OCI-LY1 (cell line): Measurements from ENCODE around the gene ARHGAP28.

Experiments
- H2AFZ ChIP-seq: fragments of 200-600 bp; sonication (generic), shearing (Covaris generic); 2 replicates; pipeline ENCODE4 v1.6.0; 2014; ENCODE audit warnings: antibody characterized with exemption, mild to moderate bottlenecking, low read length
- H3F3A ChIP-seq: fragments of 200-600 bp; sonication (generic), shearing (Covaris generic); 2 replicates; pipeline ENCODE4 v1.6.0; 2014; ENCODE audit warnings: mild to moderate bottlenecking, antibody characterized with exemption, low read length, moderate library complexity; ENCODE audit not compliant: insufficient read depth
- H3K27ac ChIP-seq: fragments of 200-600 bp; sonication (generic); 2 replicates; pipeline ENCODE4 v1.5.1; 2014; ENCODE audit warnings: low read length, mixed run types, mild to moderate bottlenecking, low read depth; ENCODE audit not compliant: poor library complexity, severe bottlenecking
- H3K27me3 ChIP-seq: fragments of 200-600 bp; sonication (generic); 2 replicates; pipeline ENCODE4 v1.6.0; 2014; ENCODE audit warnings: antibody characterized with exemption, mild to moderate bottlenecking, low read length, moderate library complexity; ENCODE audit not compliant: insufficient read depth
- H3K36me3 ChIP-seq: fragments of 200-600 bp; sonication (generic); 2 replicates; pipeline ENCODE4 v1.6.1; 2014; ENCODE audit warnings: mild to moderate bottlenecking, antibody characterized with exemption, low read length, moderate library complexity, mixed read lengths; ENCODE audit not compliant: insufficient read depth
- H3K4me1 ChIP-seq: fragments of 200-600 bp; sonication (generic); 2 replicates; pipeline ENCODE4 v1.5.1; 2014; ENCODE audit warnings: mild to moderate bottlenecking, low read length, moderate library complexity; ENCODE audit not compliant: insufficient read depth, severe bottlenecking
- H3K4me2 ChIP-seq: fragments of 200-600 bp; sonication (generic), shearing (Covaris generic); 2 replicates; pipeline ENCODE4 v1.6.1; 2014; ENCODE audit warnings: low read length
- H3K4me3 ChIP-seq: fragments of 200-600 bp; sonication (generic); 2 replicates; pipeline ENCODE4 v1.5.1; 2014; ENCODE audit warnings: low read length, low read depth, mild to moderate bottlenecking, mixed read lengths; ENCODE audit not compliant: poor library complexity, severe bottlenecking
- H3K79me2 ChIP-seq: fragments of 200-600 bp; shearing (Covaris generic); 2 replicates; pipeline ENCODE4 v1.6.1; 2016; ENCODE audit warnings: mixed run types, low read length, mixed read lengths; ENCODE audit not compliant: insufficient read depth
- H3K9ac ChIP-seq: fragments of 200-600 bp; sonication (generic), shearing (Covaris generic); 2 replicates; pipeline ENCODE4 v1.6.1; 2014; ENCODE audit warnings: mild to moderate bottlenecking, low read length, mixed read lengths
- H3K9me2 ChIP-seq: fragments of 200-600 bp; sonication (generic), shearing (Covaris generic); 2 replicates; pipeline ENCODE4 v1.6.1; 2014; ENCODE audit warnings: low read depth, mild to moderate bottlenecking, low read length, mixed read lengths
- H3K9me3 ChIP-seq: fragments of 200-600 bp; shearing (Covaris generic); 2 replicates; pipeline ENCODE4 v1.6.1; 2014; ENCODE audit warnings: low read length, mixed read lengths
- H4K20me1 ChIP-seq: fragments of 200-600 bp; sonication (generic), shearing (Covaris generic); 2 replicates; pipeline ENCODE4 v1.6.0; 2016; ENCODE audit warnings: mild to moderate bottlenecking, low read length; ENCODE audit not compliant: insufficient read depth
- CTCF ChIP-seq: fragments of 200-600 bp; sonication (generic), shearing (Covaris generic); IDR thresholded peaks from 2 replicates; pipeline ENCODE4 v1.5.1; 2017; ENCODE audit warnings: mild to moderate bottlenecking, antibody characterized with exemption, low read length, moderate library complexity, mixed read lengths
- EZH2 ChIP-seq: fragments of 200-600 bp; sonication (generic), shearing (Covaris generic); IDR thresholded peaks from 2 replicates; pipeline ENCODE4 v1.8.0; 2017; ENCODE audit warnings: borderline replicate concordance, mixed run types, mild to moderate bottlenecking, antibody characterized with exemption, low read length, moderate library complexity, mixed read lengths

The ARHGAP28 gene

GRCh38 chr18:6683112-6683876, 46.2 kb upstream of the ARHGAP28 start:
- no peak overlapping the region for H3K27ac ChIP-seq
- no peak overlapping the region for H2AFZ ChIP-seq
- H3K27me3 ChIP-seq = no peaks in the 10 kb centered on the region; the same call in 1 of the 2 replicates
- no peaks in the 10 kb centered on the region for H3K36me3 ChIP-seq
- H3K9me3 ChIP-seq = no peaks in the 10 kb centered on the region
- no peak overlapping the region for H3K4me3 ChIP-seq
- no peaks in the 10 kb centered on the region for H3K4me1 ChIP-seq
- H3F3A ChIP-seq = no peaks in the 10 kb centered on the region
- H3K9ac ChIP-seq = no peak overlapping the region
- H4K20me1 ChIP-seq = no peaks in the 10 kb centered on the region
- H3K9me2 ChIP-seq = no peaks in the 10 kb centered on the region
- no peak overlapping the region for H3K4me2 ChIP-seq
- H3K79me2 ChIP-seq = no peaks in the 10 kb centered on the region
- no peak for TF ChIP-seq CTCF
- TF ChIP-seq EZH2 = no peak

GRCh38 chr18:6687676-6688075, 41.8 kb upstream of the ARHGAP28 start:
- H3K27me3 ChIP-seq = no peaks in the 10 kb centered on the region; the same call in 1 of the 2 replicates
- no peaks in the 10 kb centered on the region for H3K9me3 ChIP-seq
- no peaks in the 10 kb centered on the region for H3K9me2 ChIP-seq
- H3K79me2 ChIP-seq = no peaks in the 10 kb centered on the region
- H3K4me1 ChIP-seq = no peaks in the 10 kb centered on the region
- H3K9ac ChIP-seq = no peak overlapping the region
- no peaks in the 10 kb centered on the region for H3K36me3 ChIP-seq
- no peak overlapping the region for H2AFZ ChIP-seq
- no peaks in the 10 kb centered on the region for H4K20me1 ChIP-seq
- no peaks in the 10 kb centered on the region for H3F3A ChIP-seq
- no peak overlapping the region for H3K4me2 ChIP-seq
- no peak overlapping the region for H3K27ac ChIP-seq
- no peak overlapping the region for H3K4me3 ChIP-seq
- TF ChIP-seq EZH2 (no peak), CTCF (no peak)

- Histone ChIP-seq H3K4me1 (no peaks in the 10 kb centered on the region), H3K27ac (no peak overlapping the region), H3K4me3 (no peak overlapping the region), H3K27me3 (no peaks in the 10 kb centered on the region), H4K20me1 (no peaks in the 10 kb centered on the region), H3F3A (no peaks in the 10 kb centered on the region), H3K4me2 (no peak overlapping the region), H2AFZ (no peak overlapping the region), H3K9me3 (no peaks in the 10 kb centered on the region), H3K36me3 (no peaks in the 10 kb centered on the region), H3K9ac (no peak overlapping the region), H3K79me2 (no peaks in the 10 kb centered on the region), H3K9me2 (no peaks in the 10 kb centered on the region)
- TF ChIP-seq CTCF = no peak
- no peak for TF ChIP-seq EZH2
Measured at GRCh38 chr18:6708890-6709289, 20.6 kb upstream of the ARHGAP28 start.
